A549 treated with GW870086 at 1 μM for 4 hours (cell line): ENCODE data around the gene GNPTAB. TPM values are rescaled to one million over a fixed set of nuclear protein-coding genes. Genes with fewer than 3 reads are reported as not detected.

Source experiments
- total RNA-seq: library from RNA; stranded (reverse); fragments of 200-300 nt; extraction: Qiagen RNA extraction; gene quantifications from 5 replicates; pipeline ENCODE4 v1.2.3, GENCODE V29; 2022; ENCODE audit warnings: low read depth

GNPTAB gene
- total RNA-seq, result 9.6 to 14.9 TPM (median 13.5 TPM) in 5 replicates

DNA sequence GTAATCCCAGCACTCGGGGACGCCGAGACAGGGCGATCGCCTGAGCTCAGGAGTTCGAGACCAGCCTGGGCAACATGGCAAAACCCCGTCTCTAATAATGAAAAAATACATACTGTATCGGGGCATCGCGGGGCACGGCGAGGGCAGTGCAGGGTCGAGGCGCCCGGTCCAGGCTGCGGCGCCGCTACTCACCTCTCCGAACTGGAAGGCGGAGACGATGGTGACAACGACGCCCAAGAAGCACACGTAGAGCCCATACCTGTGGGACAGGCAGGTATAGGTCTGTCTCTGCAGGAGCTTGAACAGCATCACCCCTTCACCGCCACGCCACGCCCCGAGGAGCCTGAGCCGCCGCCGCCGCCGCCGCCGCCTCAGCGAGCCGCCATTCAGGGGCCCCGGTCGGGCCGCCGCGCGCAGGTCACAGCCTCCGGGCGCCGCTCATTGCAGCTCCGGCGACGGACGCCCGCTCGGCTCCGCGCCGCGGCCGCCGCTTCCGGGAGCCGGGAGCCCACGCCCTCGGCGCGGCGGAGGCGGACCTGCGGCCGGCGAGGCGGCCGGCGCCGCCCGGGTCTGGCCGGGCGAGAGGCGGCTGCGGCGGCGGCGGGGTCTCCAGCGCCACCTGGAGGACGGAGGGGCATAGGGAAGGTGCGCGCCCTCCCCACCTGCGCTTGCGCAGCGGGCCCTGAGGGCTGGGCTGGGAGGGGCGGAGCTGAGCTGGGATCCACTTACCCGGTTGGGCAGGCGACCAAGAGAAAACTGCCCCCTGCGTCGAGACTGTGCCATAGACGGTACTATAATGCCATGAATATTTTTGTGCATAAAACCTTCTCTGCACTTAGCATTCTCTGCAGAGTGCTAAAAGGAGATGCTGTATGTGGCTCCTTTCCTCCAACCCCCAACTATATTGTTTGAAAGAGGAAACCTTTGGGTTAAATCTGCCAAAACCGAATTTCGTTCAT is at the start of gene GNPTAB:
TSS of gene GNPTAB (minus strand) at position 593 of the 959 bp plus-strand sequence. CDS start at position 309, 284 bp downstream.

GRCh38 chr12:101876861-101877805 is 46.4 kb upstream of the GNPTAB start, which contains the start of gene DRAM1:
Gene DRAM1, plus strand, starts transcription at chr12:101877580. Its CDS starts 210 bp downstream, at chr12:101877790.

GRCh38 chr12:101738920-101739665 is 91.7 kb downstream of the GNPTAB start, which contains the start of gene SYCP3:
Gene SYCP3, minus strand, starts transcription at chr12:101739462. Its CDS starts 1,527 bp downstream, at chr12:101737935.

DNA sequence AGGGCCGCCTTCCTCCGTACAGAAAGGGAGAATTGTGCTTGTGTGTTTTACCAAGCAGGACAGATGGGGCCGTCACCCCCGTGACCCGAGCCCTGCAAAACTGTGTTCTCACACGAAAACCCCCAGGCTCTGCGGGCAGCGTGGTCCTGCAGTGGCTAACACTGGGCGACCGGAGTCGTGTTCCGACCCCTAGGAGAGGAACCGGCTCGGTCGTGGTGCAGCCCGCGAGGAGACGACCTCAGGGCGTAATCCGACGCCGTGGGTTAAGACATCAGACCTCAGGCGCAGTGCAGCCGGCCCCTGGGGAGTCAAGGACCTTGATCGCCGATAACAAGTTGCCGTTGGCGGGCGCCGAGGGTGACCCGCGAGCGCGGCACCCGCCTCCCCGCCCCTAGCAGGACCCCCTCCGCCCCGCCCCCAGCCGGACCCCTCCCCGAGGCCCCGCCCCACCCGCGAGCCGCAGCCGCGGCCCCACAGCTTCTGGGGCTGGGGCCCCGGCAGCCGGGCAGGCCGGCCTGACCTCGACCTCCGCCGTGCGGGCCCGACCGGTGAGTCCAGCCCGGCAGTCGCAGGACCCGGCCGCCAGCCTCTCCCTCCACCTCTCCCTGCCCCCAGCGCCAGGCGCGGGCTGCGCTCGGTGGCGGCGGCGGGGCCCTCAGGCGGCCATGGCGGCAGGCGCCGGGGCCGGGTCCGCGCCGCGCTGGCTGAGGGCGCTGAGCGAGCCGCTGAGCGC is 133.4 kb downstream of the GNPTAB start, which contains the start of gene CHPT1:
TSS of gene CHPT1 (plus strand) at position 444 of the 733 bp plus-strand sequence. CDS start at position 666, 222 bp downstream.

Other genes starting within 250 kb of the GNPTAB start
- not detected in 5 replicates for gene MYBPC1, start 236.0 kb downstream of the GNPTAB start, total RNA-seq
- gene CHPT1, start 133.3 kb downstream of the GNPTAB start, total RNA-seq, result 46.7 to 76.7 TPM (median 70.8 TPM) in 5 replicates
- 0.17 to 0.18 TPM in 2 of 5 replicates, not detected in the others for gene SYCP3, start 91.5 kb downstream of the GNPTAB start, total RNA-seq
- gene DRAM1, start 46.6 kb upstream of the GNPTAB start, total RNA-seq, result 18.1 to 21.9 TPM (median 18.7 TPM) in 5 replicates
- 30.5 to 33.5 TPM (median 31.3 TPM) in 5 replicates for gene WASHC3, start 231.0 kb upstream of the GNPTAB start, total RNA-seq